Lung microvascular endothelial cell (primary cell): ENCODE results near the gene OTOG. TPM values are rescaled to one million over a fixed set of nuclear protein-coding genes. Genes with fewer than 3 reads are reported as not detected.
A peak's percentile ranks its signal among the peaks of the same experiment; 100 is the strongest.

Source experiments
- DNase-seq, 2 donors: peaks; one replicate each; pipeline versions ENCODE4 v3.0.0 to v3.0.0-alpha.2; 2010; ENCODE audit warnings: low read depth in 2 of 2
- total RNA-seq: library from RNA; depleted of rRNA; stranded (reverse); fragments of >200 nt; gene quantifications from 2 replicates; pipeline ENCODE4 v1.2.1, GENCODE V29; 2014

Gene OTOG
- total RNA-seq, 1 donor from 2014 or later: not detected

- no peak for DNase-seq
These were observed 101.5 kb downstream of the OTOG start for GRCh38 chr11:17648528-17648927.

- no peak for DNase-seq
These were observed 102.2 kb downstream of the OTOG start for GRCh38 chr11:17649261-17649660.

DNA sequence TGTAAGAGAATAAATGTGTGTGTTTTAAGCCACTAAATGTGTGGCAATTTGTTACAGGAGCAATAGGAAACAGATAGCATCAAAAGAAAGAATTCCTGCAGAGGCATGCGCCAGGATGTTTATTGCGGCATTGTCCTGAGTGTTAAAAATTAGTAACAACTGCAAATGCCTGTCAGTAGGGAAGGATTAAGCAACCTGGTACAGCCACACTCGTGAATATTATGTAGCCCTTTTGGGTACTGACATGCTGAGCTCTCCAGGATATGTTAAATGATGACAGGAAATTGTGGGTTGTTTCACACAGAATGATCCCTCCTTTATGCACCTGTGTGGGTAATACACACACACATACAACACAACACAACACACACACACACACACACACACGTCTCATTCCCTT, 102.6 kb downstream of the OTOG start:
- peak in 1 of 2 donors; percentile 17 for DNase-seq

GRCh38 chr11:17650127-17650911, 103.3 kb downstream of the OTOG start:
- peak in 1 of 2 donors; percentile 20 for DNase-seq

DNA sequence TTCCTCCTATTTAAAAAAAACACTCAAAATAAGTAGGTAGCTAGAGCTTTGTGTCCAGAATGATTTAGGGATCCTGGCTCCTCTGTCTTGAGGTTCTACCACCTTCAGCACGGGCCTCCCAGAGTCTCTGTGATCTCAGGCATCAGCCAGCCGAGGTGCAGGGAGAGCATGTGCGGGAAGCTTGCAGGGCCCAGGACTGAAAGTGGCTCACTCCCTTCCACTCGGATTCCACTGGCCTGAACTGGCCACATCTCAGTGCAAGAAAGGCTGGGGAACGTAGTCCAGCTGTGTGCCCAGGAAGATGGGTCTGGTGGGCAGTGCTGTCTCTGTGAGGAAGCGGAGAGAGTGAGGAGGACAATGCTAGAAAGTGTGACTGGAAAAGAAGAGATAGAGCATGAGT, 104.0 kb downstream of the OTOG start:
- DNase-seq: no peak

GRCh38 chr11:17651681-17652080, 104.6 kb downstream of the OTOG start:
- DNase-seq: no peak

DNA sequence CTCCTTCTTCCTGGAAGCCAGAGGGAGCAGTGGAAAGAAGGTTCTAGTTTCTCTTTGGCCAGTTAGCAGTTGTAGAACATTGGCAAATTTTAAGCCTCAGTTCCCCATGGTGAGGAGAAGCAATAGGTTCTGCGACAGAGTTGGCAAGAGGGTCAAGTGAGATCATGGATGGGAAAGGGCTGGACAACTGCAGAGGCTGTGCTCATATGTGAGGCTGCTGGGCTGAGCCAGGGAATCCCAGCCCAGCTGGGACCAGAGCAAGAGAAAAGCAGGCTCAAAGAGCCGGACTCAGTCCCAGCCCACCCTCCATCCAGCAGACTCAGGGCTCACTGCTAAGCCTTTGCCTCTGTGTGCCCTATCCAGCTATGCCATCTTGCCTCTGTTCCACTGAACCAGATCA, 105.5 kb downstream of the OTOG start:
- DNase-seq: no peak

DNA sequence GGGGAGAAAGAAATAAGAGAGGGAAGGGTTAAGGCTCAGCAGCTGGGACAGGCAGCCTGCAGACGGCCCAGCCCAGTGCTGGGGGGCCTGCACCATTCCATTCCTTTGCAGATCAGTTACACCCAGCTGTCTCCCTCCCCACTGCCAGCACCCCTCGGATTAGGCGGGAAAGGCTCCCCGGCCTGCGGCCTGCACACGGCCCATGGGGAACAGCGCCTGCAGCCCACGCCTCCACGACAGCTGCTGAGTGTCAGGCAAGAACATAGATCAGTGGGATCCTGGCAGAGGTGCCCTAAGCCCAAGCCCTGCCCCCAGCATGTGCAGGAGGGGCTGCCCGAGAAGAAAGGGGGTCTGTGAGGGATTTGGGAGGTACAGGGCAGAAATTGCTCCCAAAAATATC, 106.6 kb downstream of the OTOG start:
- no peak for DNase-seq

GRCh38 chr11:17655682-17656081, 108.6 kb downstream of the OTOG start:
- no peak for DNase-seq

GRCh38 chr11:17658211-17658610, 111.2 kb downstream of the OTOG start:
- DNase-seq: no peak

- no peak for DNase-seq
These were observed 121.1 kb downstream of the OTOG start for GRCh38 chr11:17668166-17668565.

- no peak for DNase-seq
These were observed 125.4 kb downstream of the OTOG start for GRCh38 chr11:17672469-17672868.

- DNase-seq: peak in 1 of 2 donors; percentile 55
These were observed 126.9 kb downstream of the OTOG start for GRCh38 chr11:17673951-17674350.

- no peak for DNase-seq
These were observed 135.8 kb downstream of the OTOG start for GRCh38 chr11:17682848-17683247.

DNA sequence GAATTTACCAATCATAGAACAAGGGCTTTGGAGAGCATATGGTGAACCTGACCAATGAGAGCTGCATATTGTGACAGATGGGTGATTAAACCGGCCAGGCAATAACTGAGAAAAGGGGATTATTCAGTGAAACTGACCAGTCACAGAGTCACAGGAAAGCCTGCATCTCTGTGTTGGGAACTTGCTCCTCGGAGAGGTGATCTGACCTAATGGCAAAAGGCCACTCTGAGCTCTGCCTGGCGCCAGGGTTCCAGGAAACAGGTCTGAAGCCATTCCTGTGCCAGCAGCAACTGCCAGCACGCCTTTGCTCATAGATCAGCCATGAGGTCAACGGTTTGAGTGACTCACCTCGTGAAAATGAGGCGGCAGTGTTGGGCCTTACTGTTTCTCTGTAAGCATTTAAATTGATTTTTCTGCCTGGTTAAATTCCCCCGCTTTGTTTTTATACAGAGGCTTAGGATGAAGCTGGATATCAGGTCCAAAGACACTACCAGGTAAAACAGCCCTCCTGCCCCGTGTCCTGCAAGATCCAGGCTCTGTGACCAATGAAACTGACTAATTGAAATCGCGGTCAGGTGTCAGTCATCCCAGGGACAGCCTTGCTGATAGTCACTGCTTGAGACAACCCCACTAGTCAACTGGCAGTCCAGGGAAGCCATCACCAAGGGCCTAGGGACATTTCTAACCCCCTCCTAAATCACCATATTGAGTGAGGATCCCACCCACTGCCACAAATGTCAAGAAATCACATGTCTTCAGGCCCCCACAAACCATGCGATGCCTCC, 136.5 kb downstream of the OTOG start:
- peak; percentile 83 to 92 for DNase-seq

GRCh38 chr11:17684550-17684949, 137.5 kb downstream of the OTOG start:
- DNase-seq: no peak

DNA sequence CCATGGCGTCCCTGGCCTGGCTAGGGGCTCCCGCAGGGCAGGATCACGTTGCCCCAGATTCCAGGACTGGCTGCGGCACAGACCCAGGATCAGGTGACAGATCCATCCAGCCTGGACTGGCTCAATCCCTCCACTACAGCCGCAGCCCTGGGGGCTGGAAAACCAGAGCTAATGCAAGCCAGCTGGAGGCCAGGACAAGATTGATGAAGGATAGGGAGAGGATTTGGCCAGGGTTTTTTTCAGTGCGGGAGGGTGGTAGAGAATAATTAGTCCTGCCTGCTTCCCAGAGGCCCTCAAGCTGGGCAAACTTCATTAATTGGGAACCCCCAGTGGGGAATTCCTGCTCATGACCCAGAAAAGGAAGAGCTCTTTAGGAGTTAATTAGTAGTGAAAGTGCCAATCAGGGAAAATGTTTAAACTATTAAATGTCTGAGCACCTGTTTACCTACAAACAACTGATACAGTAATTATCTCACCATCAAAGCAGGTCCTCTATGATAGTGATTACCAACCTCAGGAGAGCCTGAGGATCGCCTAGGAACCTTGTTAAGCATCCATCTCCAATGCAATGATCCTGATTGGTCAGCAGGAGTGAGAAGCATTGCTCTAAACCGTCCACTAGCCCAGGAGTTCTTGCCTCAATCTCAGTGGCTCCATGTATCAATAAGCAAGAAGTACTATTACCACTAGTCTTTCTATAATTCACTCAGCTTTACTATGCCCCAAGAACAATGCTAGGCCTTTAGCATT, 139.3 kb downstream of the OTOG start:
- no peak for DNase-seq

GRCh38 chr11:17687946-17688670, 141.0 kb downstream of the OTOG start:
- no peak for DNase-seq

DNA sequence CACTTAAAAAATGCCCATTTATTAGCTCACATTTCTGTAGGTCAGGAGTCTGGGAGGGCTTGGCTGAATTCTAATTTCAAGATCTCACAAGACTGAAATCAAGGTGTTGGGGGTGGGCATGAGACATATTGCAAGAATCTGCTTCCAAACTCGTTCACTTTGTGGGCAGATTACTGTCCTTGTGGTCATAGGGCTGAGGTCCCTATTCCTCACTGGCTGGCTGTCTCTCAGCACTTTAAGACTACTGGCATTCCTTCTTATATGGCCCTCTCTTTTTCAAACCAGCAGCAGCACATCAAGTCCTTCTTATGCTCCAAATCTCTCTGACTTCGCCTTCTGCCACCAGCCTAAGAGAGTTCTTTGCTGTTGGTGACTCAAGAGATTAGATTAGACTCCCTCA, 144.5 kb downstream of the OTOG start:
- no peak for DNase-seq

DNA sequence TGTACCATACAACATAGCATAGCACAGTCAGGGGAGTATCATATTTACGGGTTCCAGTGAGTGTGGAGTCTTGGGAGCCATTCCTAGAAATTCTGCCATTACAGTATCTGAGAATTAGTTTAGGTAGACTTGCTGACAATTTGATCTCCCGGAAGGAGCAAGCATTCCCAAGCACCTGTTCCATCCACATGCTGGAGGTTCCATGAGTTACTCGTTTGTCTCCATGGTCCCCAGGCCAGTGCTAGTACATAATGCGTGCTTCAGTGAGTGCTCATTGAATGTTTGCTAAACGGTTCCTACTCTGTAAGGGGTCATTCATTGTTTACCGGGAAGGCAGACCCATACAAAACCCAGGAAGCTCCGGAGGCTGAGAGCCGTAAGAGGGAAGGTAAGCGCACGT, 144.9 kb downstream of the OTOG start:
- DNase-seq: no peak

DNA sequence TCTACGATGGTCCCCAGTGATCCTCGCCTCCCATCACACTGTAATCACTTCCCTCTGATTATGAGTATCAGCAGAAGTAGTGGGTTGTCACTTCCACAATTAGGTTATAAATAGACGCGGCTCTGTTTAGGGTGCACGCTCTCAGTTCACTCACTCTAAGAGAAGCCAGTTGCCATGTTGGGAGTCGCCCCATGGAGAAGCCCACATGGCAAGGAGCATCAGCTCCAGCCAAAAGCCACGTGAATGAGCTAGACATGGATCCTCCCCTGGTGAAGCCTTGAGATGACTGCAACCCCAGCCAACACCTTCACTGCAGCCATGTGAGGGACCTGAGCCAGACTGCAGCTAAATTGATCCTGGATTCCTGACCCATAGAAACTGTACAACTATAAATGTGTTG, 145.9 kb downstream of the OTOG start:
- DNase-seq: no peak

DNA sequence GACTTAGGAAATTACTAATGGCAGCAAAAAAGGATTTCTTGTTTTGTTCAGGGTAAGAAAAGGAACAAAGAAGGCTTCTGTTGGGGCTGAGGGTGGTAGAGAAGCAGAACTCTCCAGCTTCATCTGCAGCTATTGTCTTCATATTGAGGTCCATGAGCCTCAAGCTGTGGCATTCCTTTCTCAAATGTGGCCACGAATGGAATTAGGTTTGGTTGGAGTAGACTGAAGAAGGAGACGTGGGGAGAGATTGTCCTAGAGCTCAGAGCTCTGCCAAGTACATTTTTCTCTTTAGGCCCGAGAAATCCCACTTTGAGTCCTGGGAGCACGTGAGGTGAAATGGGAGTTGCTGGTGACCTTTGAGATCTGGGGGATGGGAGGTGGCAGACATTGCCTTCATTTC, 146.5 kb downstream of the OTOG start:
- no peak for DNase-seq
